ENCODE results near the gene GCKR. TPM values are rescaled to one million over a fixed set of nuclear protein-coding genes. Genes with fewer than 3 reads are reported as not detected.

The GCKR gene
- total RNA-seq, 1 donor from 2014 or later: not detected

DNA sequence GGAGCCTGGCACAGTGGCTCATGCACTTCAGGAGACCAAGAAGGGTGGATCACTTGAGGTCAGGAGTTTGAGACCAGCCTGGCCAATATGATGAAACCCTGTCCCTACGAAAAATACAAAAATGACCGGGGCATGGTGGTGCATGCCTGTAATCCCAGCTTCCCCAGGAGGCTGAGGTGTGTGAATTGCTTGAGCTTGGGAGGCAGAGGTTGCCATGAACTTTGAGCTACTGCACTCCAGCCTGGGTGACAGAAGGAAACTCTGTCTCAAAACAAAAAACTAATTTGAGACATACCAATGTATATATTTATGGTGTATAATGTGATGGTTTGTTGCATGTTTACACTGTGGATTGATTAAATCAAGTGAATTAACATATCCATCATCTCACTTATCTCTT is 64.4 kb downstream of the GCKR start:
- Mint-ChIP-seq H3K27ac (no peak overlapping the region), H3K9me3 (no peaks in the 10 kb centered on the region), H3K4me1 (no peaks in the 10 kb centered on the region), H3K36me3 (no peaks in the 10 kb centered on the region), H3K4me3 (no peak overlapping the region), H3K27me3 (ENCODE audit: low read depth) (peaks cover 31% of the 10 kb centered on the region)
- TF ChIP-seq, protein P1, sequence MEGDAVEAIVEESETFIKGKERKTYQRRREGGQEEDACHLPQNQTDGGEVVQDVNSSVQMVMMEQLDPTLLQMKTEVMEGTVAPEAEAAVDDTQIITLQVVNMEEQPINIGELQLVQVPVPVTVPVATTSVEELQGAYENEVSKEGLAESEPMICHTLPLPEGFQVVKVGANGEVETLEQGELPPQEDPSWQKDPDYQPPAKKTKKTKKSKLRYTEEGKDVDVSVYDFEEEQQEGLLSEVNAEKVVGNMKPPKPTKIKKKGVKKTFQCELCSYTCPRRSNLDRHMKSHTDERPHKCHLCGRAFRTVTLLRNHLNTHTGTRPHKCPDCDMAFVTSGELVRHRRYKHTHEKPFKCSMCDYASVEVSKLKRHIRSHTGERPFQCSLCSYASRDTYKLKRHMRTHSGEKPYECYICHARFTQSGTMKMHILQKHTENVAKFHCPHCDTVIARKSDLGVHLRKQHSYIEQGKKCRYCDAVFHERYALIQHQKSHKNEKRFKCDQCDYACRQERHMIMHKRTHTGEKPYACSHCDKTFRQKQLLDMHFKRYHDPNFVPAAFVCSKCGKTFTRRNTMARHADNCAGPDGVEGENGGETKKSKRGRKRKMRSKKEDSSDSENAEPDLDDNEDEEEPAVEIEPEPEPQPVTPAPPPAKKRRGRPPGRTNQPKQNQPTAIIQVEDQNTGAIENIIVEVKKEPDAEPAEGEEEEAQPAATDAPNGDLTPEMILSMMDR (IDR thresholded peaks at IDR 0.05; ENCODE audit: unreplicated experiment): no peak
- DNase-seq (ENCODE audit: low spot score in 2 of 2, unreplicated experiment in 2 of 2): no peak

- Mint-ChIP-seq H3K4me3 (no peak overlapping the region), H3K9me3 (peaks cover 14% of the 10 kb centered on the region), H3K27ac (no peak overlapping the region), H3K36me3 (peaks cover 1% of the 10 kb centered on the region), H3K4me1 (no peaks in the 10 kb centered on the region), H3K27me3 (ENCODE audit: low read depth) (peaks cover 67% of the 10 kb centered on the region)
- TF ChIP-seq, protein P1 (IDR thresholded peaks at IDR 0.05; ENCODE audit: unreplicated experiment): peak; percentile 19
- no peak for DNase-seq (ENCODE audit: low spot score in 2 of 2, unreplicated experiment in 2 of 2)
Observed at GRCh38 chr2:27566628-27567027, 70.0 kb downstream of the GCKR start.

GRCh38 chr2:27569398-27569797 is 72.8 kb downstream of the GCKR start:
- DNase-seq (ENCODE audit: low spot score in 2 of 2, unreplicated experiment in 2 of 2): no peak
- Mint-ChIP-seq H3K4me3 (no peak overlapping the region), H3K36me3 (peaks cover 6% of the 10 kb centered on the region), H3K9me3 (peaks cover 30% of the 10 kb centered on the region), H3K27me3 (ENCODE audit: low read depth) (peaks cover 64% of the 10 kb centered on the region), H3K4me1 (no peaks in the 10 kb centered on the region), H3K27ac (no peak overlapping the region)
- TF ChIP-seq, protein P1 (IDR thresholded peaks at IDR 0.05; ENCODE audit: unreplicated experiment): no peak

DNA sequence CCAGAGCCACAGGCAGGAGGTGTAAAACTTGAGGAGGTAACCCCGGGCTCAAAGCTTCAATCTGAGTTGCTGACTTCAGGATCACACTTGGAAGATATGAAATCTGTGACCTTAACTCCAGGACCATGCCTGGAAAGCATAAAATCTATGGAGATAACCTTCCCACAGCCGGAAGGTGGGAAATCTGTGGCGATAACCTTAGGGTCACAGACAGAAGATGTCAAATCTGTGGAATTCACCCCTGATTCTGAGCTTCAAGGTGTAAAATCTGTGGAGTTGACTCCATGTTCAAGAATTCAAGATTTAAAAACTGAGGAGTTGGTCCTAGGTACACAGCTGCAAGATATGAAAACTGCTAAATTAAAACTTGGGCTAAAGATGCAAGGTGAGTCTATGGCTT is 74.6 kb downstream of the GCKR start:
- Mint-ChIP-seq H3K9me3 (peaks cover 40% of the 10 kb centered on the region), H3K4me1 (no peaks in the 10 kb centered on the region), H3K36me3 (peaks cover 8% of the 10 kb centered on the region), H3K27me3 (ENCODE audit: low read depth) (peaks cover 49% of the 10 kb centered on the region), H3K4me3 (no peak overlapping the region), H3K27ac (no peak overlapping the region)
- TF ChIP-seq, protein P1 (IDR thresholded peaks at IDR 0.05; ENCODE audit: unreplicated experiment): no peak
- DNase-seq (ENCODE audit: low spot score in 2 of 2, unreplicated experiment in 2 of 2): no peak

DNA sequence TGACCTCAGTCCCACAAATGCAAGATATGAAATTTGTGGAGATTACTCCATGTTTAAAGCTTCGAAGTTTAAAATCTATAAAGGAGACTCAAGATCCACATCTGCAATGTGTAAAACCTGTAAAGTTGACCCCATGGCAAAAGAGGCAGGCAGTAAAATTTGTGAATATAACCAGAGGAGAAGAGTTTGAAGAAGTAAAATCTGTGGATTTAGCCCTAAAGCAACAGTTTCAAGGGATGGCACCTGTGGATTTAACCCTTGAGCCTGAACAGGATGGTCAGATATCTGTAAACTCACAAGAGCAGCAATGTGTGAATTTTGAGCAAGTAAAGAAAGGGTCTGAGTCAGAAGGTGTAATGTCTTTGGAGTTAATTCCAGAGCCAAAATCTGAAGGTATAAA is 75.0 kb downstream of the GCKR start:
- Mint-ChIP-seq H3K36me3 (peaks cover 8% of the 10 kb centered on the region), H3K4me3 (no peak overlapping the region), H3K27ac (no peak overlapping the region), H3K27me3 (ENCODE audit: low read depth) (peaks cover 44% of the 10 kb centered on the region), H3K4me1 (no peaks in the 10 kb centered on the region), H3K9me3 (peaks cover 42% of the 10 kb centered on the region)
- no peak for DNase-seq (ENCODE audit: low spot score in 2 of 2, unreplicated experiment in 2 of 2)
- TF ChIP-seq, protein P1 (IDR thresholded peaks at IDR 0.05; ENCODE audit: unreplicated experiment): no peak

- H3K4me1 Mint-ChIP-seq: no peaks in the 10 kb centered on the region
- H3K4me3 Mint-ChIP-seq: no peak overlapping the region
- TF ChIP-seq, protein P1 (IDR thresholded peaks at IDR 0.05; ENCODE audit: unreplicated experiment): no peak
- DNase-seq (ENCODE audit: low spot score in 2 of 2, unreplicated experiment in 2 of 2): no peak
- no peak overlapping the region for H3K27ac Mint-ChIP-seq
- peaks cover 50% of the 10 kb centered on the region for H3K9me3 Mint-ChIP-seq
- H3K27me3 Mint-ChIP-seq (ENCODE audit: low read depth): peaks cover 36% of the 10 kb centered on the region
- H3K36me3 Mint-ChIP-seq: peaks cover 11% of the 10 kb centered on the region
Observed at GRCh38 chr2:27572439-27572838, 75.8 kb downstream of the GCKR start.
